OCI-LY1 (cell line): Measurements from ENCODE around the gene MEIKIN.

Experiments used
- H2AFZ ChIP-seq: fragments of 200-600 bp; sonication (generic), shearing (Covaris generic); 2 replicates; pipeline ENCODE4 v1.6.0; 2014; ENCODE audit warnings: antibody characterized with exemption, mild to moderate bottlenecking, low read length
- H3F3A ChIP-seq: fragments of 200-600 bp; sonication (generic), shearing (Covaris generic); 2 replicates; pipeline ENCODE4 v1.6.0; 2014; ENCODE audit warnings: mild to moderate bottlenecking, antibody characterized with exemption, low read length, moderate library complexity; ENCODE audit not compliant: insufficient read depth
- H3K27ac ChIP-seq: fragments of 200-600 bp; sonication (generic); 2 replicates; pipeline ENCODE4 v1.5.1; 2014; ENCODE audit warnings: low read length, mixed run types, mild to moderate bottlenecking, low read depth; ENCODE audit not compliant: poor library complexity, severe bottlenecking
- H3K27me3 ChIP-seq: fragments of 200-600 bp; sonication (generic); 2 replicates; pipeline ENCODE4 v1.6.0; 2014; ENCODE audit warnings: antibody characterized with exemption, mild to moderate bottlenecking, low read length, moderate library complexity; ENCODE audit not compliant: insufficient read depth
- H3K36me3 ChIP-seq: fragments of 200-600 bp; sonication (generic); 2 replicates; pipeline ENCODE4 v1.6.1; 2014; ENCODE audit warnings: mild to moderate bottlenecking, antibody characterized with exemption, low read length, moderate library complexity, mixed read lengths; ENCODE audit not compliant: insufficient read depth
- H3K4me1 ChIP-seq: fragments of 200-600 bp; sonication (generic); 2 replicates; pipeline ENCODE4 v1.5.1; 2014; ENCODE audit warnings: mild to moderate bottlenecking, low read length, moderate library complexity; ENCODE audit not compliant: insufficient read depth, severe bottlenecking
- H3K4me2 ChIP-seq: fragments of 200-600 bp; sonication (generic), shearing (Covaris generic); 2 replicates; pipeline ENCODE4 v1.6.1; 2014; ENCODE audit warnings: low read length
- H3K4me3 ChIP-seq: fragments of 200-600 bp; sonication (generic); 2 replicates; pipeline ENCODE4 v1.5.1; 2014; ENCODE audit warnings: low read length, low read depth, mild to moderate bottlenecking, mixed read lengths; ENCODE audit not compliant: poor library complexity, severe bottlenecking
- H3K79me2 ChIP-seq: fragments of 200-600 bp; shearing (Covaris generic); 2 replicates; pipeline ENCODE4 v1.6.1; 2016; ENCODE audit warnings: mixed run types, low read length, mixed read lengths; ENCODE audit not compliant: insufficient read depth
- H3K9ac ChIP-seq: fragments of 200-600 bp; sonication (generic), shearing (Covaris generic); 2 replicates; pipeline ENCODE4 v1.6.1; 2014; ENCODE audit warnings: mild to moderate bottlenecking, low read length, mixed read lengths
- H3K9me2 ChIP-seq: fragments of 200-600 bp; sonication (generic), shearing (Covaris generic); 2 replicates; pipeline ENCODE4 v1.6.1; 2014; ENCODE audit warnings: low read depth, mild to moderate bottlenecking, low read length, mixed read lengths
- H3K9me3 ChIP-seq: fragments of 200-600 bp; shearing (Covaris generic); 2 replicates; pipeline ENCODE4 v1.6.1; 2014; ENCODE audit warnings: low read length, mixed read lengths
- H4K20me1 ChIP-seq: fragments of 200-600 bp; sonication (generic), shearing (Covaris generic); 2 replicates; pipeline ENCODE4 v1.6.0; 2016; ENCODE audit warnings: mild to moderate bottlenecking, low read length; ENCODE audit not compliant: insufficient read depth
- EZH2 ChIP-seq: fragments of 200-600 bp; sonication (generic), shearing (Covaris generic); IDR thresholded peaks from 2 replicates; pipeline ENCODE4 v1.8.0; 2017; ENCODE audit warnings: borderline replicate concordance, mixed run types, mild to moderate bottlenecking, antibody characterized with exemption, low read length, moderate library complexity, mixed read lengths
- TF ChIP-seq, protein P1 (sequence below): fragments of 200-600 bp; sonication (generic), shearing (Covaris generic); IDR thresholded peaks from 2 replicates; pipeline ENCODE4 v1.5.1; 2017; ENCODE audit warnings: mild to moderate bottlenecking, antibody characterized with exemption, low read length, moderate library complexity, mixed read lengths

Gene MEIKIN

GRCh38 chr5:131774652-131775367 lies 170.7 kb downstream of the MEIKIN start:
- H3K9me2 ChIP-seq = no peaks in the 10 kb centered on the region
- H3F3A ChIP-seq = no peaks in the 10 kb centered on the region
- no peak overlapping the region for H3K9ac ChIP-seq
- no peak for TF ChIP-seq EZH2
- TF ChIP-seq, protein P1, sequence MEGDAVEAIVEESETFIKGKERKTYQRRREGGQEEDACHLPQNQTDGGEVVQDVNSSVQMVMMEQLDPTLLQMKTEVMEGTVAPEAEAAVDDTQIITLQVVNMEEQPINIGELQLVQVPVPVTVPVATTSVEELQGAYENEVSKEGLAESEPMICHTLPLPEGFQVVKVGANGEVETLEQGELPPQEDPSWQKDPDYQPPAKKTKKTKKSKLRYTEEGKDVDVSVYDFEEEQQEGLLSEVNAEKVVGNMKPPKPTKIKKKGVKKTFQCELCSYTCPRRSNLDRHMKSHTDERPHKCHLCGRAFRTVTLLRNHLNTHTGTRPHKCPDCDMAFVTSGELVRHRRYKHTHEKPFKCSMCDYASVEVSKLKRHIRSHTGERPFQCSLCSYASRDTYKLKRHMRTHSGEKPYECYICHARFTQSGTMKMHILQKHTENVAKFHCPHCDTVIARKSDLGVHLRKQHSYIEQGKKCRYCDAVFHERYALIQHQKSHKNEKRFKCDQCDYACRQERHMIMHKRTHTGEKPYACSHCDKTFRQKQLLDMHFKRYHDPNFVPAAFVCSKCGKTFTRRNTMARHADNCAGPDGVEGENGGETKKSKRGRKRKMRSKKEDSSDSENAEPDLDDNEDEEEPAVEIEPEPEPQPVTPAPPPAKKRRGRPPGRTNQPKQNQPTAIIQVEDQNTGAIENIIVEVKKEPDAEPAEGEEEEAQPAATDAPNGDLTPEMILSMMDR = no peak
- H3K4me1 ChIP-seq = peaks cover 2% of the 10 kb centered on the region
- H2AFZ ChIP-seq = no peak overlapping the region
- no peaks in the 10 kb centered on the region for H3K36me3 ChIP-seq
- peaks cover 79% of the 10 kb centered on the region for H3K79me2 ChIP-seq
- no peak overlapping the region for H3K4me3 ChIP-seq
- no peaks in the 10 kb centered on the region for H3K27me3 ChIP-seq
- H4K20me1 ChIP-seq = no peaks in the 10 kb centered on the region; the same call in 1 of the 2 replicates
- H3K9me3 ChIP-seq = no peaks in the 10 kb centered on the region
- H3K4me2 ChIP-seq = no peak overlapping the region
- H3K27ac ChIP-seq = no peak overlapping the region

DNA sequence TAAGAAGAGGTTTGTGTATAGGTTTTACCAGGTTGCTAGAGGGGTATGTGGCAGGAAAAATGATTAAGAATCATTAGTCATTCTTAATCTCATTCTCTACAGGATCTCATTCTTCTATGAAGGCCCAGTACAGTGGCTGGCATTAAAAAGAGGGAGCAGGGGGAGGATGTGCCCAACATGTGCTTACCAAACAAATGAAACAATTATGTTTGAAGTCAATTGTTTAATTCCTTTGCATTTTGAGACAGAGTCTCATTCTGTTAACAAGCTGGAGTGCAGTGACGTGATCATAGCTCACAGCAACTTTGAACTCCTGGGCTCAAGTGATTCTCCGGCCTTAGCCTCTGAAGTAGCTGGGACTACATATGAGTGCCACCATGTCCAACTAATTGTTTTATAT lies 171.7 kb downstream of the MEIKIN start:
- H2AFZ ChIP-seq = no peak overlapping the region
- no peak for TF ChIP-seq EZH2
- TF ChIP-seq, protein P1 = no peak
- H3F3A ChIP-seq = no peaks in the 10 kb centered on the region
- H3K4me1 ChIP-seq = peaks cover 9% of the 10 kb centered on the region
- H3K27me3 ChIP-seq = no peaks in the 10 kb centered on the region
- H3K36me3 ChIP-seq = no peaks in the 10 kb centered on the region
- H3K79me2 ChIP-seq = peaks cover 84% of the 10 kb centered on the region
- no peaks in the 10 kb centered on the region for H3K9me3 ChIP-seq
- no peaks in the 10 kb centered on the region for H3K9me2 ChIP-seq
- H3K4me2 ChIP-seq = no peak overlapping the region
- H3K4me3 ChIP-seq = no peak overlapping the region
- no peak overlapping the region for H3K9ac ChIP-seq
- H4K20me1 ChIP-seq = no peaks in the 10 kb centered on the region; the same call in 1 of the 2 replicates
- no peak overlapping the region for H3K27ac ChIP-seq

DNA sequence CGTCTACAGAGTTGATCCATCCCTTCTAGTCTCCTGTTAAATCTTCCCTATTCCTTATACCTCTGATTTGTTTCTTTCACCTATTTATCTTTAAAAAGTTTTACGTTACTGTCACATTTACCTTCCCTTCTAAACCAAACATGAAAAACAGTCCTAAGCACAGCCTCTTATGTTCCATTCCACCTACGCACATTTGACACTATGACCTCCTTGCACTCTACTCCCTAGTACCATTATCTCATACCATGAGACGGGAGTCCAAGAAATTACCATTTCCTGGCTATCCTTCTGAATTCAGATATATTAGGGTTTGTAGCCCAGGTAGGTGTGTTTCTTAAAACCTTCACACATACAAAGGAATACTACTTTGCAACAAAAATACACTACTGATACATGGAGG lies 173.8 kb downstream of the MEIKIN start:
- H3K4me3 ChIP-seq = no peak overlapping the region
- TF ChIP-seq, protein P1 = no peak
- TF ChIP-seq EZH2 = no peak
- H3K36me3 ChIP-seq = no peaks in the 10 kb centered on the region
- H3K4me2 ChIP-seq = no peak overlapping the region
- no peak overlapping the region for H3K9ac ChIP-seq
- H3F3A ChIP-seq = no peaks in the 10 kb centered on the region
- H3K27ac ChIP-seq = no peak overlapping the region
- H3K9me3 ChIP-seq = no peaks in the 10 kb centered on the region
- no peak overlapping the region for H2AFZ ChIP-seq
- H3K27me3 ChIP-seq = no peaks in the 10 kb centered on the region
- peaks cover 87% of the 10 kb centered on the region for H3K79me2 ChIP-seq
- H4K20me1 ChIP-seq = no peaks in the 10 kb centered on the region
- no peaks in the 10 kb centered on the region for H3K9me2 ChIP-seq
- peaks cover 9% of the 10 kb centered on the region for H3K4me1 ChIP-seq
